Measurements from ENCODE around the gene PPIL6. TPM values are rescaled to one million over a fixed set of nuclear protein-coding genes. Genes with fewer than 3 reads are reported as not detected.
A peak's percentile ranks its signal among the peaks of the same experiment; 100 is the strongest.
"Not testable (repeated sequence)": the region's sequence is repeated elsewhere in the genome, so short reads cannot be mapped to it uniquely, and the experiment has no call there.

The PPIL6 gene
- total RNA-seq, 2 donors from 2014 or later: 3.1 TPM; not detected in 1

GRCh38 chr6:109370336-109370735 lies 70.1 kb downstream of the PPIL6 start:
- Histone ChIP-seq H3K4me3 (no peak overlapping the region), H3K27me3 (no peaks in the 10 kb centered on the region), H3K4me1 (peaks cover 21% of the 10 kb centered on the region), H3K36me3 (replicated peaks in 1 of 2; ENCODE audit: insufficient read depth in 1 of 2, low read depth in 2 of 2) (peaks cover 9 to 14% of the 10 kb centered on the region in 2 donors), H3K27ac (peak overlapping the region in 1 of 4 donors; percentile 19), H3K9me3 (no peaks in the 10 kb centered on the region)
- 59 to 65% methylated on average over 1 of the region's 1 CpG for WGBS, 2 donors
- DNase-seq (no peak), ATAC-seq (no peak)
- TF ChIP-seq CTCF (IDR thresholded peaks at IDR 0.05): no peak
- TF ChIP-seq POLR2A (IDR thresholded peaks at IDR 0.05): no peak
- intact Hi-C loops (cut with DNase I): loop anchor here (10.0 kb wide), 1 partner anchor 186 kb away; no protein-coding TSS in a partner anchor

GRCh38 chr6:109369728-109370127 lies 70.7 kb downstream of the PPIL6 start:
- Histone ChIP-seq H3K36me3 (replicated peaks in 1 of 2; ENCODE audit: insufficient read depth in 1 of 2, low read depth in 2 of 2) (peaks cover 3 to 13% of the 10 kb centered on the region in 2 donors), H3K9me3 (no peaks in the 10 kb centered on the region), H3K27ac (no peak overlapping the region), H3K4me1 (peaks cover 15% of the 10 kb centered on the region), H3K4me3 (no peak overlapping the region), H3K27me3 (no peaks in the 10 kb centered on the region)
- DNase-seq (no peak), ATAC-seq (no peak)
- intact Hi-C loops (cut with DNase I): loop anchor here (10.0 kb wide), 1 partner anchor 185 kb away; no protein-coding TSS in a partner anchor
- TF ChIP-seq POLR2A (IDR thresholded peaks at IDR 0.05): no peak
- TF ChIP-seq CTCF (IDR thresholded peaks at IDR 0.05): no peak
- 83 to 85% methylated on average over 4 of the region's 4 CpGs for WGBS, 2 donors

GRCh38 chr6:109364382-109365078 lies 75.9 kb downstream of the PPIL6 start:
- ATAC-seq; intact Hi-C loops (cut with DNase I); H3K27me3 ChIP-seq; H3K9me3 ChIP-seq; H3K4me3 ChIP-seq; H3K27ac ChIP-seq; DNase-seq; H3K4me1 ChIP-seq: not testable (repeated sequence)
- WGBS, 2 donors: 86 to 98% methylated on average over 5 of the region's 5 CpGs
- H3K36me3 ChIP-seq (replicated peaks in 1 of 2; ENCODE audit: insufficient read depth in 1 of 2, low read depth in 2 of 2): peaks cover 9 to 10% of the 10 kb centered on the region in 2 donors

GRCh38 chr6:109363753-109364152 lies 76.7 kb downstream of the PPIL6 start:
- Histone ChIP-seq H3K27ac (no peak overlapping the region), H3K4me3 (no peak overlapping the region), H3K36me3 (replicated peaks in 1 of 2; ENCODE audit: insufficient read depth in 1 of 2, low read depth in 2 of 2) (peaks cover 9 to 10% of the 10 kb centered on the region in 2 donors), H3K4me1 (no peaks in the 10 kb centered on the region), H3K27me3 (no peaks in the 10 kb centered on the region), H3K9me3 (no peaks in the 10 kb centered on the region)
- intact Hi-C loops (cut with DNase I): no loop called here
- TF ChIP-seq CTCF (IDR thresholded peaks at IDR 0.05) (no peak), POLR2A (IDR thresholded peaks at IDR 0.05) (no peak)
- 97 to 98% methylated on average over 2 of the region's 2 CpGs for WGBS, 2 donors
- no peak for ATAC-seq
- DNase-seq: no peak

- ATAC-seq (no peak), DNase-seq (no peak)
- Histone ChIP-seq H3K27me3 (no peaks in the 10 kb centered on the region), H3K4me3 (no peak overlapping the region), H3K36me3 (replicated peaks in 1 of 2; ENCODE audit: insufficient read depth in 1 of 2, low read depth in 2 of 2) (peaks cover 8 to 10% of the 10 kb centered on the region in 2 donors), H3K9me3 (no peaks in the 10 kb centered on the region), H3K4me1 (no peaks in the 10 kb centered on the region), H3K27ac (no peak overlapping the region)
- no peak for TF ChIP-seq CTCF (IDR thresholded peaks at IDR 0.05)
- TF ChIP-seq POLR2A (IDR thresholded peaks at IDR 0.05): no peak
- intact Hi-C loops (cut with DNase I): no loop called here
- WGBS, 2 donors: 96 to 97% methylated on average over 7 of the region's 7 CpGs
Measured at GRCh38 chr6:109362102-109362884, 78.1 kb downstream of the PPIL6 start.

Measured in body of pancreas (tissue), 4 donors.